ENCODE data around the gene DHCR24.
A peak's percentile ranks its signal among the peaks of the same experiment; 100 is the strongest.

The DHCR24 gene

GRCh38 chr1:54816130-54816529 is 70.9 kb downstream of the DHCR24 start:
- peaks cover 19% of the 10 kb centered on the region for H3K27me3 Mint-ChIP-seq (ENCODE audit: low read depth)
- TF ChIP-seq CTCF (IDR thresholded peaks at IDR 0.05; ENCODE audit: unreplicated experiment in 3 of 3) = no peak
- no peaks in the 10 kb centered on the region for H3K36me3 Mint-ChIP-seq (ENCODE audit: low read depth)
- no peak overlapping the region for H3K27ac Mint-ChIP-seq
- no peaks in the 10 kb centered on the region for H3K9me3 Mint-ChIP-seq
- H3K4me3 Mint-ChIP-seq = no peak overlapping the region
- H3K4me1 Mint-ChIP-seq = no peaks in the 10 kb centered on the region

GRCh38 chr1:54815086-54815876 is 71.7 kb downstream of the DHCR24 start:
- Mint-ChIP-seq H3K4me1 (no peaks in the 10 kb centered on the region), H3K27ac (no peak overlapping the region), H3K27me3 (ENCODE audit: low read depth) (peaks cover 22% of the 10 kb centered on the region), H3K4me3 (no peak overlapping the region), H3K36me3 (ENCODE audit: low read depth) (no peaks in the 10 kb centered on the region), H3K9me3 (no peaks in the 10 kb centered on the region)
- no peak for TF ChIP-seq CTCF (IDR thresholded peaks at IDR 0.05; ENCODE audit: unreplicated experiment in 3 of 3)

GRCh38 chr1:54814571-54814970 is 72.4 kb downstream of the DHCR24 start:
- Mint-ChIP-seq H3K27ac (no peak overlapping the region), H3K4me3 (no peak overlapping the region), H3K9me3 (no peaks in the 10 kb centered on the region), H3K36me3 (ENCODE audit: low read depth) (no peaks in the 10 kb centered on the region), H3K4me1 (no peaks in the 10 kb centered on the region), H3K27me3 (ENCODE audit: low read depth) (peaks cover 21% of the 10 kb centered on the region)
- TF ChIP-seq CTCF (IDR thresholded peaks at IDR 0.05; ENCODE audit: unreplicated experiment in 3 of 3) = no peak

- no peak overlapping the region for H3K4me3 Mint-ChIP-seq
- no peaks in the 10 kb centered on the region for H3K9me3 Mint-ChIP-seq
- no peaks in the 10 kb centered on the region for H3K36me3 Mint-ChIP-seq (ENCODE audit: low read depth)
- H3K27me3 Mint-ChIP-seq (ENCODE audit: low read depth) = peaks cover 21% of the 10 kb centered on the region
- no peak overlapping the region for H3K27ac Mint-ChIP-seq
- no peak for TF ChIP-seq CTCF (IDR thresholded peaks at IDR 0.05; ENCODE audit: unreplicated experiment in 3 of 3)
- H3K4me1 Mint-ChIP-seq = no peaks in the 10 kb centered on the region
Observed at GRCh38 chr1:54814126-54814498, 72.9 kb downstream of the DHCR24 start.

GRCh38 chr1:54813485-54814125 is 73.4 kb downstream of the DHCR24 start:
- no peaks in the 10 kb centered on the region for H3K9me3 Mint-ChIP-seq
- H3K4me3 Mint-ChIP-seq = no peak overlapping the region
- no peak for TF ChIP-seq CTCF (IDR thresholded peaks at IDR 0.05; ENCODE audit: unreplicated experiment in 3 of 3)
- no peaks in the 10 kb centered on the region for H3K36me3 Mint-ChIP-seq (ENCODE audit: low read depth)
- H3K4me1 Mint-ChIP-seq = no peaks in the 10 kb centered on the region
- H3K27me3 Mint-ChIP-seq (ENCODE audit: low read depth) = peaks cover 24% of the 10 kb centered on the region
- H3K27ac Mint-ChIP-seq = peak overlapping the region in 1 of 3 experiments; percentile 36
